HG02588 (cell line): ENCODE data around the gene TIRAP.

Source experiments
- ATAC-seq: cut with Tn5 transposase; IDR thresholded peaks from one replicate; pipeline ENCODE4 v1.9.1; 2021; ENCODE audit warnings: mild to moderate bottlenecking, moderate library complexity; ENCODE audit not compliant: unreplicated experiment

Gene TIRAP

DNA sequence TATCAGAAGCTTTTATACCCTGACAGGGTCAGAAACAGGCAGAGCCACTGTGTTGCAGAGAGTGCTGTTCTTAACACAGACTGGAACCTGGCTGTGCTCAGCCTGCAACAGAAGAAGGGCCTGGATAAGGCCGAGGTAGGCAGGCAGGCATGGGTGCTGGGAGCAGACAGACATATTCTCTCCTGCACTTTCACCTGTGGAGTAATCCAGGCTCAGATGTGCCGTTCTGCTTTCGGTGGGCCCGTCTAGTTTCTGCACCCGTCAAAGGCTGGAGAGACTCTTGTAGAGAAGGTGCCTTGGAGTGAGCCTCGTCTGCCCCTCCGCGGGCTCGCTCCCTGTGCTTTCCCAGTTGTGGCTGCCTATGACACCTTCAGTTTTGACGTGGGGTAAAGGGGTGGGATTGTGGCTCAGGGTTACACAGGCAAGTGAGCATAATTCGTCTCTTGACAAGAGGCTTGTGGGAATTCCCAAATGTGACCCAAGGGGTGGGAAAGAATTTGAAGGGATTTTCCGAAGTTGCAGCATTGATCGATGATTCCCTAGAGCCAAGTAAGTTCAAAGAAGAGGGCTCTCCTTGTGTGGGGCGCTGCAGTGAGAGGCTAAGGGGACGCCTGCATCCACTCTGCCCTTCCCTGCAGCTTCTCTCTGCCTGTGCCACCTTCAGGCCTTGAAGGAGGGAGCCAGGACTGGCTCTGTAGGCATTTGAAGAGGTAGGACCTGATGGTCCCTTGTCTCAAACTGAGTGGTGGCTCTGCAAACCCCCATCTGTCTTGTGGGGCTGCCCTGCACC is 56.4 kb downstream of the TIRAP start:
- ATAC-seq, result no peak

DNA sequence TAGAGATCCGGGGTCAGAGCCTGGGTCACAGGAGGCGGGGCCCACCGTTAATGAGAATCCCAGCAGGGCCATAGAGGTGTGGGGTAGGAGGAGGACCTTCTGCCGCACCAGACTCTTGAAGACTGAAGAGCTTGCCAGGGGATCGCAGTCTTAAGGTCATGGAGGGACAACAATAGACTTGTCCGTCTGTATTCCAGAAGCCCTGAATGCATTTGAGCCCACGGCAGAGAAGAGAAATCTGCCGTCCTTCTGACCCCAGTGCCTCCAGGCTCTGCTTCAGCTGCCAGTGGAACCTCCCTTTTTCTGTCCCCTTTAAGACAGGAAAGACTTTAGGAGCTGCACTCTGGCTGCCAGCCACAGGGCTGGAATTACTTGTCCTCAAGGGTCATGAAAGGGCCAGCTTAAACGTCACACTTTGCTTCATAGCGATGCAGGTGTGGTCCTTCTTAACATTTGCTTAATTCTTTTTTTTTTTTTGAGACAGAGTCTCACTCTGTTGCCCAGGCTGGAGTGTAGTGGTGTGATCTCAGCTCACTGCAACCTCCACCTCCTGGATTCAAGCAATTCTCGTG is 57.1 kb downstream of the TIRAP start:
- no peak for ATAC-seq

DNA sequence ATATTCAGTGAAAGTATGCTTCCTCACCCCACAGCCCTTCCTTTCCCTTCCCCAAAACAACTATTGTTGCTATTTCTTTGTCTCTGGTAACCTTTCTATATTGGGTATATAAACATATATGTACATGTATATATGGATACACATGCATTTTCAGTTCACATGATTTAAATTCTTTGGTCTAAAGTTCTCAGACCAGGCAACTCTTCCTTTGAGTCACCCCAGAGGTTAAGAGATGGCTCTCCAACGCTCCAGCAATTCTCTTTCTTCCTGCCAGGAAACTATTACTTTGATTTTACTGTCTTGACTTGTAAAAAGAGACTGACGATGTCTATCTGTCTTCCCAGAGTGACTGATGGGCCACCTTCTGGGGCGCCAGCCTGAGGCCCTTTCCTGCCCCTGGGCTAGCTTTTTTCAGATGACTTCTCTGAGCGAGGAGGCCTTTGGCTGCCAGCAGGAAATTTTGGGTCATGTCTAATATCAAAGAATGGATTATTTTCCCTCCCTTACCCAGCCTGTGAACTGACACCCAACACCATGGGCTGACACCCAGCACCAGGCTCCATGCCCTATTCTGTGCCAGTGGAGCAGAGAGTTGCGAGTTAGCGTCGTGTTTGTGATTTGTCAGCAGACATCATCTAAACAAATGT is 58.2 kb downstream of the TIRAP start:
- no peak for ATAC-seq

DNA sequence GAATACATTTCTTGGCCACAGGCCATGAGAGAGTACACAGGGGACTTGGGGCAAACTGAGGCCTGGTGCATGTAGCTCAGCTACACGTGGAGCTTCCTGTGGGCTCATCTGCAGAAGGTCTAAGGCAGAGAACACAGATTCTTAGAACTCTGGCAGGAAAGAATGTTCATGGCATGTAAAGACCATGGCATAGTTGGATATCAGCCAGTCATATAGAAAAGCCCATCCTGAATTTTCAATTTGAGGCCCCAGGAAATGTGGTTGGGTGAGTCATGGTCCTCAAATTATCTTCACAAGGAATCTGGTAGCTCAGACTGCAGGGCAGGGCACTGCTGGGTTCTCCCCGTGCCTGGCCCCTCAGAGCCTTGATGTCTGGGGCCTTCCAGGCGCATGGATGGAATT is 58.9 kb downstream of the TIRAP start:
- ATAC-seq, result no peak

DNA sequence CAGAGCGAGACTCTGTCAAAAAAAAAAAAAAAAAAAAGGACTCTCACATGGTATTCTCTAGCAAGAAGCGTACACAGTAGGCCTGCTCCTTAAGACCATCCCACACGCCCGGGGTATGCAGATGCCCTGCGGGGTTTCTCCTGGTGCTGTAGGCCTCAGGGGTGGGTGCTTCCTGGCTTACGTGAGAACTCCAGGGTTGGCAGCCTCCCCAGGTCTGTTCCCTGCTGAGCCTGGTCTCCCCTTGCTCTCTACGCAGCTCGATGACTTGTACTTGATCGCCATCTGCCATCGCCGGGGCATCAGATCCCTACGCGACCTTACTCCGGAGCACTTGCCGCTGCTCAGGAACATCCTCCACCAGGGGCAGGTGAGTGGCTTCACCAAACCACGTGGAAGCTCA is 60.2 kb downstream of the TIRAP start:
- no peak for ATAC-seq
